AG20443 (cell line): ENCODE data around the gene ROBO1.
"Not testable (repeated sequence)": the region's sequence is repeated elsewhere in the genome, so short reads cannot be mapped to it uniquely, and the experiment has no call there.

ENCODE experiments used
- DNase-seq: peaks from one replicate; pipeline ENCODE4 v3.0.0; 2012; ENCODE audit warnings: low spot score, mixed read lengths

The ROBO1 gene

GRCh38 chr3:79310016-79310415 is 457.8 kb downstream of the ROBO1 start:
- DNase-seq = no peak

- no peak for DNase-seq
Measured at GRCh38 chr3:79306934-79307570, 460.7 kb downstream of the ROBO1 start.

- not testable (repeated sequence) for DNase-seq
Measured at GRCh38 chr3:79299949-79300635, 467.7 kb downstream of the ROBO1 start.

- peak; percentile 74 for DNase-seq
Measured at GRCh38 chr3:79297245-79297960, 470.4 kb downstream of the ROBO1 start.

- DNase-seq = no peak
Measured at GRCh38 chr3:79286882-79287281, 480.9 kb downstream of the ROBO1 start.

- DNase-seq = no peak
Measured at GRCh38 chr3:79285871-79286270, 481.9 kb downstream of the ROBO1 start.

DNA sequence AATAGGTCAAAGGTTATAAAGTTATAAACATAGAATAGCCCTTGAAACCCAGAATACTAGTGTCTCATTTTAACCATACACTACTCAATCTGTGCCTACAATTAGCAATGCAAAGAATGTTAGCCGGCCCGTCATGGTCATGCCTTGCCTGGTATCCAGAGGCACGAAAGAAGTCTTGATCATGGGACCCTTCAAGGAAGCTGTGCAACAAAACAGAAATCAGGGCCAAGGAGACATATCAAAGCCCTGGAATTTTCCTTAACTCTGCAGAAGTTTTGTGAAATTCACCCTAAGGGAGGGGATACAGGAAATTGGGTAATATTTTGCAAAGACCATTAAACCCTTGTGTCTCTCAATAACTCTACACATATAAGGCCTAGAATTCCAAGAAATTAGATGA is 482.4 kb downstream of the ROBO1 start:
- DNase-seq = no peak

- no peak for DNase-seq
Measured at GRCh38 chr3:79284781-79285180, 483.0 kb downstream of the ROBO1 start.

DNA sequence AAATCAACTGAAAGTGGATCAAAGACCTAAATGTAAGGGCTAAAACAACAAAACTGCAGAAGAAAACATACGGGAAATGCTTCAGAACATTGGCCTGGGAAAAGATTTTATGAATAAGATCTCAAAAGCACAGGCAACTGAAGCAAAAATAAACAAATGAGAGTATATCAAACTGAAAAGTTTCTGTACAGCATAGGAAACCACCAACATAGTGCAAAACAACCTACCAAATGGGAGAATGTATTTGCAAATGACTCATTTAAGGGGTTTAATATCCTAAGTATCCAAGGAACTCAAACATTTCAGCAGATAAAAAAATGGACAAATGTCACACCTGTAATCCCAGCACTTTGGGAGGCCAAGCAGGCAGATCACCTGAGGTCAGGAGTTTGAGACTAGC is 489.1 kb downstream of the ROBO1 start:
- DNase-seq = no peak

- DNase-seq = no peak
Measured at GRCh38 chr3:79268422-79268821, 499.4 kb downstream of the ROBO1 start.

DNA sequence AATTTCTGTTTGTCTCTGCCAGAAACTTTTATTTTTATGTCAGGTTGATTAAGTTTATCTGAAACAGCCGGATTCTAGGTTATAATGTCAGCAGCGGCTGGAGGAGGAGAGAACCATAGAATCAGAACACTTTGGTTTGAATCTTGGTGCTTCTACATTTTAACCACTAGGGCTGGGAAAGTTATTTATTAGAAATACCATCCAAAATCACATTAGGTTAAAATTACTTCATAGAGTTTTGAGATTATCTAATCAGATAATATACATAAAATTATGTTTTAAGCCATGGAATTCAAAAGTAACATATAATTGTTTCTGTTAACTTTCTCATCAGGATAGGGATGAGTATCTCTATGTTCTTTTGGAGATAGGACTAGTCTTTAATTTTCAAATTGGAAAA is 502.9 kb downstream of the ROBO1 start:
- no peak for DNase-seq

DNA sequence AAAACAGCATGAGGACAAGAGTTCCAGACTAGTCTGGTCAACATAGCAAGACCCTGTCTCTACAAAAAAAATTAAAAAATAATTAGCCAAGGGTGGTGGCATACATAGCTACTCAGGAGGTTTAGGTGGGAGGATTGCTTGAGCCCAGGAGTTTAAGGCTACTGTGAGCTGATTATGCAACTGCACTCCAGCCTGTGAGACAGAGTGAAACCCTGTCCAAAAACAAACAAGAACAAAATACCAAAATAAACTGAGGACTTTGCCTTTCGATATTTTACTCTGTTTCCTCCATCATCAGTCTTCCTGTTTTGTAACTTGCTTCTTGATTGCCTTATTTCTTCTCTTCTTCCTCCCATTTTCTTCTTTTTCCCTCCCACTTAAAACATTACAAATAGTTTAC is 504.4 kb downstream of the ROBO1 start:
- no peak for DNase-seq

GRCh38 chr3:79258479-79258878 is 509.3 kb downstream of the ROBO1 start:
- peak; percentile 14 for DNase-seq

- DNase-seq = peak; percentile 7
Measured at GRCh38 chr3:79257791-79258190, 510.0 kb downstream of the ROBO1 start.

- DNase-seq = peak; percentile 7
Measured at GRCh38 chr3:79255702-79256101, 512.1 kb downstream of the ROBO1 start.

DNA sequence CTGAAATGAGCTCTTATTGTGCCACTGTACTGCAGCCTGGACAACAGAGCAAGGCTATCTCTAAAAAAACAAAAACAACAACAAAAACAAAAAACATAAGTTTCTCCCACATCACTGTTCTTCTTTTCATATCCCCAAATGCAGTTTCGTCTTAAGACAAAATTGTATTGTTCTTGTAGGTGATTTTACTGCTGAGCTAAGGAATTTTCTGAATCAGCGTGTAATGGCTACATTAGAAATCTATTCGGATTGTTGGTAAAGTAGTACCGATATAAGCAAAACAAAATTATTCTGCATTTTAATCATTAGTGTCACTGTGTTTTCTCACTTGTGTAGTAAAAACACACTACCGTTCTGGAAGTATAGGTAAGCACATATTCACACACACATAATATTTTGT is 512.5 kb downstream of the ROBO1 start:
- DNase-seq = no peak

DNA sequence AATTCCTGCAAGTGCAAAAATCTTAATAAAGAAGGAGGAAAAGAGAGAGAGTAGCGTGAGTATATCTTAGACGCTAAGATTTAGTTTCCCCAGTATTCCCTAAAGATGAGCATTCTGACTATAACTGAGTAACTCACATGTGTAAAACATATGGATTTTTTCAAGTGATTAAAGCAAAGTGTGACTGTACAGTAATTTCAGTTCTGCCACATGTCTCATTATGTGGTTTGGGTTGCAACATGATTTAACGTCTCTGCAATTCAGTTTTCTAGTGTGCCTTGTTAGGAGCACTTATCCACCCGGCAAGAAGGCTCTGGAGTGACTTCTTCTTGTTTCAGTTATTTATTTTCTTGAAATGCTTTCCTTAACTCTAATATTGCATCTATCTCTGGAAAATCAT is 514.1 kb downstream of the ROBO1 start:
- no peak for DNase-seq

- DNase-seq = no peak
Measured at GRCh38 chr3:79253271-79253670, 514.5 kb downstream of the ROBO1 start.

- no peak for DNase-seq
Measured at GRCh38 chr3:79250746-79251145, 517.1 kb downstream of the ROBO1 start.

- DNase-seq = no peak
Measured at GRCh38 chr3:79249701-79250100, 518.1 kb downstream of the ROBO1 start.

GRCh38 chr3:79247725-79248043 is 520.1 kb downstream of the ROBO1 start:
- peak; percentile 12 for DNase-seq

DNA sequence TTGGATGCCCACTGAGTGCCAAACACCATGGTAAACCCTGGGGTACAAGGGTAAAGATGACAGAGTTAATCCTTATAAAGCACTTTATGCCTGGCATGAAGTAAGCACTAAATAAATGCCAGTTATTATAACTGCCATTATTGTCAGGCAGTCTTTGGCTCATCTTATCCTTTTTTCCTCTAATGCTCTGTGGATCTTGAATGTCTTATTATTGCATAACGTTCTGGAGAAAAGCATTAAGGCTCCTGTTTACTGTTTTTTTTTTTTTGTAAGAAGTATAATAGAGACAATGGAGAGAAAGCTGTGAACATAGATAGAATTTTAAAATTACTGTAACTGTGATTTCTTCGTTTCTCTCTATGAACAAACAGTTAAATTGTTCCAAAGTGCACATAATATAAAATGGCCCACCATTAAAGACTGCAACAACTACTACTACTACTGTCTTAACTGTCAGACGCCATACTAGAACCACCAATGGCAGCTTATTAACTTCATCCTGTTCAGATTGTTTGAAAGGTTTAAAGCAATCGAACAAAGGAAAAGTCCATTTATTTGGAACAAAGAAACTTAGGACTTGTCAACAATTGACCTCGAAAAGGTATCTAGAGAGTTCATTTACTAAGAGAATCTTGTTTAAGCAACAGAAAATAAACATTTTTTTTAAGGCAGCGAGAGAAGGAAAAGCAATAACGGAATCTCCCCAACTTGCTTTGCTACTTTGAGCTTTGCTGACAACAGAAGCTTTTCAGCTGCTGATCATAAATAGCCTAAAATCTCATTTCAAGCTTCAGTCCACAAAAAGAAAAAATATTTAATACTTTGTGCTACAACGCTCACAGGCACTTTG is 520.7 kb downstream of the ROBO1 start:
- no peak for DNase-seq
